ENCODE data around the gene CCHCR1.
"Not testable (repeated sequence)": the region's sequence is repeated elsewhere in the genome, so short reads cannot be mapped to it uniquely, and the experiment has no call there.

Gene CCHCR1

GRCh38 chr6:31171931-31172905, 14.6 kb upstream of the CCHCR1 start:
- no peak overlapping the region for H3K27ac ChIP-seq (ENCODE audit: low read depth, low read length)

GRCh38 chr6:31170987-31171671, 13.5 kb upstream of the CCHCR1 start:
- Histone ChIP-seq H3K27ac (ENCODE audit: low read depth, low read length) (no peak overlapping the region), H3K9ac (ENCODE audit: low read length in 5 of 5) (no peak overlapping the region), H3K4me1 (ENCODE audit: control insufficient read depth in 5 of 5, insufficient read depth in 5 of 5, low read length in 5 of 5) (no peaks in the 10 kb centered on the region), H3K4me3 (ENCODE audit: low read depth in 1 of 5, low read length in 5 of 5) (no peak overlapping the region), H3K36me3 (ENCODE audit: control insufficient read depth in 5 of 5, insufficient read depth in 5 of 5, low read length in 5 of 5) (peaks cover 0 to 3% (median 0%) of the 10 kb centered on the region in 5 donors), H3K27me3 (ENCODE audit: control insufficient read depth in 5 of 5, insufficient read depth in 4 of 5, low read length in 5 of 5) (peaks cover 0 to 3% (median 0%) of the 10 kb centered on the region in 5 donors), H3K9me3 (ENCODE audit: control insufficient read depth in 5 of 5, low read length in 5 of 5) (no peaks in the 10 kb centered on the region)

More at GRCh38 chr6:31171931-31172905, 14.6 kb upstream of the CCHCR1 start:
- H3K4me1 ChIP-seq (ENCODE audit: control insufficient read depth in 5 of 5, insufficient read depth in 5 of 5, low read length in 5 of 5): no peaks in the 10 kb centered on the region
- peaks cover 0 to 3% (median under 1%) of the 10 kb centered on the region in 5 donors for H3K36me3 ChIP-seq (ENCODE audit: control insufficient read depth in 5 of 5, insufficient read depth in 5 of 5, low read length in 5 of 5)
- H3K27me3 ChIP-seq (ENCODE audit: control insufficient read depth in 5 of 5, insufficient read depth in 4 of 5, low read length in 5 of 5): peaks cover 0 to 3% (median 0%) of the 10 kb centered on the region in 5 donors
- no peak overlapping the region for H3K4me3 ChIP-seq (ENCODE audit: low read depth in 1 of 5, low read length in 5 of 5)
- no peak overlapping the region for H3K9ac ChIP-seq (ENCODE audit: low read length in 5 of 5)
- H3K9me3 ChIP-seq (ENCODE audit: control insufficient read depth in 5 of 5, low read length in 5 of 5): no peaks in the 10 kb centered on the region

GRCh38 chr6:31170600-31170881, 12.9 kb upstream of the CCHCR1 start, which contains the start of gene POU5F1:
TSS of gene POU5F1 (minus strand) at chr6:31170682. CDS start at chr6:31170620, 62 bp downstream.
- Histone ChIP-seq H3K27me3 (ENCODE audit: control insufficient read depth in 5 of 5, insufficient read depth in 4 of 5, low read length in 5 of 5) (peaks cover 0 to 3% (median 0%) of the 10 kb centered on the region in 5 donors), H3K27ac (ENCODE audit: low read depth, low read length) (no peak within 1 kb of the TSS), H3K4me1 (ENCODE audit: control insufficient read depth in 5 of 5, insufficient read depth in 5 of 5, low read length in 5 of 5) (no peaks in the 10 kb centered on the region), H3K4me3 (ENCODE audit: low read depth in 1 of 5, low read length in 5 of 5) (no peak within 1 kb of the TSS), H3K9ac (ENCODE audit: low read length in 5 of 5) (no peak within 1 kb of the TSS), H3K36me3 (ENCODE audit: control insufficient read depth in 5 of 5, insufficient read depth in 5 of 5, low read length in 5 of 5) (peaks cover 0 to 3% (median 0%) of the 10 kb centered on the region in 5 donors), H3K9me3 (ENCODE audit: control insufficient read depth in 5 of 5, low read length in 5 of 5) (no peaks in the 10 kb centered on the region)

- not testable (repeated sequence) for H3K36me3 ChIP-seq (ENCODE audit: control insufficient read depth in 5 of 5, insufficient read depth in 5 of 5, low read length in 5 of 5); H3K9me3 ChIP-seq (ENCODE audit: control insufficient read depth in 5 of 5, low read length in 5 of 5); H3K27ac ChIP-seq (ENCODE audit: low read depth, low read length); H3K4me1 ChIP-seq (ENCODE audit: control insufficient read depth in 5 of 5, insufficient read depth in 5 of 5, low read length in 5 of 5); H3K4me3 ChIP-seq (ENCODE audit: low read depth in 1 of 5, low read length in 5 of 5); H3K9ac ChIP-seq (ENCODE audit: low read length in 5 of 5); H3K27me3 ChIP-seq (ENCODE audit: control insufficient read depth in 5 of 5, insufficient read depth in 4 of 5, low read length in 5 of 5)
Observed at GRCh38 chr6:31169858-31170599, 12.4 kb upstream of the CCHCR1 start.

GRCh38 chr6:31169123-31169857, 11.7 kb upstream of the CCHCR1 start:
- no peak overlapping the region for H3K27ac ChIP-seq (ENCODE audit: low read depth, low read length)
- H3K4me1 ChIP-seq (ENCODE audit: control insufficient read depth in 5 of 5, insufficient read depth in 5 of 5, low read length in 5 of 5): no peaks in the 10 kb centered on the region
- H3K9ac ChIP-seq (ENCODE audit: low read length in 5 of 5): no peak overlapping the region
- H3K9me3 ChIP-seq (ENCODE audit: control insufficient read depth in 5 of 5, low read length in 5 of 5): no peaks in the 10 kb centered on the region
- H3K4me3 ChIP-seq (ENCODE audit: low read depth in 1 of 5, low read length in 5 of 5): no peak overlapping the region
- H3K36me3 ChIP-seq (ENCODE audit: control insufficient read depth in 5 of 5, insufficient read depth in 5 of 5, low read length in 5 of 5): no peaks in the 10 kb centered on the region
- peaks cover 0 to 3% (median 0%) of the 10 kb centered on the region in 5 donors for H3K27me3 ChIP-seq (ENCODE audit: control insufficient read depth in 5 of 5, insufficient read depth in 4 of 5, low read length in 5 of 5)

- no peaks in the 10 kb centered on the region for H3K9me3 ChIP-seq (ENCODE audit: control insufficient read depth in 5 of 5, low read length in 5 of 5)
- peaks cover 0 to 3% (median 0%) of the 10 kb centered on the region in 5 donors for H3K27me3 ChIP-seq (ENCODE audit: control insufficient read depth in 5 of 5, insufficient read depth in 4 of 5, low read length in 5 of 5)
- no peak overlapping the region for H3K9ac ChIP-seq (ENCODE audit: low read length in 5 of 5)
- H3K4me3 ChIP-seq (ENCODE audit: low read depth in 1 of 5, low read length in 5 of 5): no peak overlapping the region
- no peaks in the 10 kb centered on the region for H3K4me1 ChIP-seq (ENCODE audit: control insufficient read depth in 5 of 5, insufficient read depth in 5 of 5, low read length in 5 of 5)
- no peak overlapping the region for H3K27ac ChIP-seq (ENCODE audit: low read depth, low read length)
- no peaks in the 10 kb centered on the region for H3K36me3 ChIP-seq (ENCODE audit: control insufficient read depth in 5 of 5, insufficient read depth in 5 of 5, low read length in 5 of 5)
Observed at GRCh38 chr6:31168606-31169005, 11.0 kb upstream of the CCHCR1 start.

GRCh38 chr6:31165986-31166385, 8.4 kb upstream of the CCHCR1 start:
- no peaks in the 10 kb centered on the region for H3K4me1 ChIP-seq (ENCODE audit: control insufficient read depth in 5 of 5, insufficient read depth in 5 of 5, low read length in 5 of 5)
- H3K4me3 ChIP-seq (ENCODE audit: low read depth in 1 of 5, low read length in 5 of 5): no peak overlapping the region
- H3K9me3 ChIP-seq (ENCODE audit: control insufficient read depth in 5 of 5, low read length in 5 of 5): no peaks in the 10 kb centered on the region
- no peak overlapping the region for H3K9ac ChIP-seq (ENCODE audit: low read length in 5 of 5)
- peaks cover 0 to 14% (median 8%) of the 10 kb centered on the region in 5 donors for H3K36me3 ChIP-seq (ENCODE audit: control insufficient read depth in 5 of 5, insufficient read depth in 5 of 5, low read length in 5 of 5)
- H3K27ac ChIP-seq (ENCODE audit: low read depth, low read length): no peak overlapping the region
- H3K27me3 ChIP-seq (ENCODE audit: control insufficient read depth in 5 of 5, insufficient read depth in 4 of 5, low read length in 5 of 5): no peaks in the 10 kb centered on the region

- not testable (repeated sequence) for H3K9me3 ChIP-seq (ENCODE audit: control insufficient read depth in 5 of 5, low read length in 5 of 5); H3K4me3 ChIP-seq (ENCODE audit: low read depth in 1 of 5, low read length in 5 of 5); H3K9ac ChIP-seq (ENCODE audit: low read length in 5 of 5); H3K4me1 ChIP-seq (ENCODE audit: control insufficient read depth in 5 of 5, insufficient read depth in 5 of 5, low read length in 5 of 5); H3K27ac ChIP-seq (ENCODE audit: low read depth, low read length); H3K27me3 ChIP-seq (ENCODE audit: control insufficient read depth in 5 of 5, insufficient read depth in 4 of 5, low read length in 5 of 5)
- H3K36me3 ChIP-seq (ENCODE audit: control insufficient read depth in 5 of 5, insufficient read depth in 5 of 5, low read length in 5 of 5): peaks cover 0 to 14% (median 8%) of the 10 kb centered on the region in 5 donors
Observed at GRCh38 chr6:31165064-31165832, 7.6 kb upstream of the CCHCR1 start.

GRCh38 chr6:31164475-31165063, 7.0 kb upstream of the CCHCR1 start:
- H3K36me3 ChIP-seq (ENCODE audit: control insufficient read depth in 5 of 5, insufficient read depth in 5 of 5, low read length in 5 of 5): peaks cover 0 to 14% (median 8%) of the 10 kb centered on the region in 5 donors
- not testable (repeated sequence) for H3K27me3 ChIP-seq (ENCODE audit: control insufficient read depth in 5 of 5, insufficient read depth in 4 of 5, low read length in 5 of 5); H3K4me3 ChIP-seq (ENCODE audit: low read depth in 1 of 5, low read length in 5 of 5); H3K27ac ChIP-seq (ENCODE audit: low read depth, low read length); H3K9me3 ChIP-seq (ENCODE audit: control insufficient read depth in 5 of 5, low read length in 5 of 5); H3K9ac ChIP-seq (ENCODE audit: low read length in 5 of 5); H3K4me1 ChIP-seq (ENCODE audit: control insufficient read depth in 5 of 5, insufficient read depth in 5 of 5, low read length in 5 of 5)
